ENCODE results near the gene KLHDC1.
"Not testable (repeated sequence)": the region's sequence is repeated elsewhere in the genome, so short reads cannot be mapped to it uniquely, and the experiment has no call there.

Gene KLHDC1

DNA sequence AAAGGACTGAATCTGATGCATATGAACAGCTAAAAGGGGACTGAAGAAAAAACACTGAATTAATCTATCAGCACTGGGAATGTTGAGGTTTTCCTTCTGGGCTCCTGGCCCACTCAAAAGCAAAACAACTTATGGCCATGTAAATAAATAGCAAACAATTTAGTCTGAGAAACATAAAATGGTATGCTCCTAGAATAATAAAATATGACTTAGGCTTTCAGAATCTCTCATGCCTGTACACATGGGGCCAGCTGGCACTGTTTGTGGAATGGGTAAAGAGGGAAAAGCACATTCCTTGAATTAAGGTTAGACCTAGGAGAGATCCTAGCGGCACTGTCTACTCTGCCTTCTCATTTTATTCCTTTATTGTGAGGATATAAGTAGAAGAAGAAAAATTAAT, 81.2 kb downstream of the KLHDC1 start:
- no peak for DNase-seq (ENCODE audit: low read depth)
- H3K4me3 ChIP-seq (ENCODE audit: low read depth, low read length), result no peak overlapping the region
- TF ChIP-seq, protein P1, sequence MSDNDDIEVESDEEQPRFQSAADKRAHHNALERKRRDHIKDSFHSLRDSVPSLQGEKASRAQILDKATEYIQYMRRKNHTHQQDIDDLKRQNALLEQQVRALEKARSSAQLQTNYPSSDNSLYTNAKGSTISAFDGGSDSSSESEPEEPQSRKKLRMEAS (IDR thresholded peaks at IDR 0.05; ENCODE audit: low read depth, low read length), result no peak
- TF ChIP-seq, protein P2, sequence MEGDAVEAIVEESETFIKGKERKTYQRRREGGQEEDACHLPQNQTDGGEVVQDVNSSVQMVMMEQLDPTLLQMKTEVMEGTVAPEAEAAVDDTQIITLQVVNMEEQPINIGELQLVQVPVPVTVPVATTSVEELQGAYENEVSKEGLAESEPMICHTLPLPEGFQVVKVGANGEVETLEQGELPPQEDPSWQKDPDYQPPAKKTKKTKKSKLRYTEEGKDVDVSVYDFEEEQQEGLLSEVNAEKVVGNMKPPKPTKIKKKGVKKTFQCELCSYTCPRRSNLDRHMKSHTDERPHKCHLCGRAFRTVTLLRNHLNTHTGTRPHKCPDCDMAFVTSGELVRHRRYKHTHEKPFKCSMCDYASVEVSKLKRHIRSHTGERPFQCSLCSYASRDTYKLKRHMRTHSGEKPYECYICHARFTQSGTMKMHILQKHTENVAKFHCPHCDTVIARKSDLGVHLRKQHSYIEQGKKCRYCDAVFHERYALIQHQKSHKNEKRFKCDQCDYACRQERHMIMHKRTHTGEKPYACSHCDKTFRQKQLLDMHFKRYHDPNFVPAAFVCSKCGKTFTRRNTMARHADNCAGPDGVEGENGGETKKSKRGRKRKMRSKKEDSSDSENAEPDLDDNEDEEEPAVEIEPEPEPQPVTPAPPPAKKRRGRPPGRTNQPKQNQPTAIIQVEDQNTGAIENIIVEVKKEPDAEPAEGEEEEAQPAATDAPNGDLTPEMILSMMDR (IDR thresholded peaks at IDR 0.05; ENCODE audit: low read depth, low read length), result no peak
- TF ChIP-seq POLR2A (IDR thresholded peaks at IDR 0.05; ENCODE audit: extremely low read depth, insufficient read length) (no peak), MYC (IDR thresholded peaks at IDR 0.05; ENCODE audit: low read depth, low read length) (no peak)

DNA sequence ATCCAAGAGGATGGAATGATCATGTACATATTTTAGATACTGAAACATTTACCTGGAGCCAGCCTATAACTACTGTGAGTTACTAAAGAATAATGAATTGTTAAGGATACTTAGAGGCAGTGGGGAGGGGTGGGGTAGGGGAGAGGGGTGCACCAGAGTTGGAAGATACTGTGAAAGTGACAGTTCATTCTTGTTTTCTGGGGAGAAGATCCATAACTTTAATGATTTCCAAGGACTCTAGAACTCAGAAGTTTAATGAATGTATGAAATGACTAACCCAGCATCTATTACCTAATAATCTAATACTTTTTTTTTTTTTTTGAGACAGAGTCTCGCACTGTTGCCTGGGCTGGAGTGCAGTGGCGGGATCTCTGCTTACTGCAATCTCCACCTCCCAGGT, 85.5 kb downstream of the KLHDC1 start:
- TF ChIP-seq POLR2A (IDR thresholded peaks at IDR 0.05; ENCODE audit: extremely low read depth, insufficient read length), result no peak
- no peak for TF ChIP-seq MYC (IDR thresholded peaks at IDR 0.05; ENCODE audit: low read depth, low read length)
- TF ChIP-seq, protein P2 (IDR thresholded peaks at IDR 0.05; ENCODE audit: low read depth, low read length), result no peak
- TF ChIP-seq, protein P1 (IDR thresholded peaks at IDR 0.05; ENCODE audit: low read depth, low read length), result no peak
- DNase-seq (ENCODE audit: low read depth), result no peak
- H3K4me3 ChIP-seq (ENCODE audit: low read depth, low read length), result no peak overlapping the region

DNA sequence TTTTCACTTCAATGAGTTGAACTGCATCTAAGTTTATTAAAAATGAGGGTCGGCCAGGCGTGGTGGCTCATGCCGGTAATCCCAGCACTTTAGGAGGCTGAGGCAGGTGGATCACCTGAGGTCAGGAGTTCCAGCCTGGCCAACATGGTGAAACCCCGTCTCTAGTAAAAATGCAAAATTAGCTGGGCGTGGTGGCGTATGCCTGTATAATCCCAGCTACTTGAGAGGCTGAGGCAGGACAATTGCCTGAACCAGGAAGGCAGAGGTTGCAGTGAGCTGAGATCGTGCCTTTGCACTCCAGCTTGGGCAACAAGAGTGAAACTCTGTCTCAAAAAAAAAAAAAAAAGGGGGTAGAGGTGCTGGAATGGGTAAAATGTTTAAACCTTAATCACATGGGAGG, 88.1 kb downstream of the KLHDC1 start:
- not testable (repeated sequence) for H3K4me3 ChIP-seq (ENCODE audit: low read depth, low read length); DNase-seq (ENCODE audit: low read depth)

DNA sequence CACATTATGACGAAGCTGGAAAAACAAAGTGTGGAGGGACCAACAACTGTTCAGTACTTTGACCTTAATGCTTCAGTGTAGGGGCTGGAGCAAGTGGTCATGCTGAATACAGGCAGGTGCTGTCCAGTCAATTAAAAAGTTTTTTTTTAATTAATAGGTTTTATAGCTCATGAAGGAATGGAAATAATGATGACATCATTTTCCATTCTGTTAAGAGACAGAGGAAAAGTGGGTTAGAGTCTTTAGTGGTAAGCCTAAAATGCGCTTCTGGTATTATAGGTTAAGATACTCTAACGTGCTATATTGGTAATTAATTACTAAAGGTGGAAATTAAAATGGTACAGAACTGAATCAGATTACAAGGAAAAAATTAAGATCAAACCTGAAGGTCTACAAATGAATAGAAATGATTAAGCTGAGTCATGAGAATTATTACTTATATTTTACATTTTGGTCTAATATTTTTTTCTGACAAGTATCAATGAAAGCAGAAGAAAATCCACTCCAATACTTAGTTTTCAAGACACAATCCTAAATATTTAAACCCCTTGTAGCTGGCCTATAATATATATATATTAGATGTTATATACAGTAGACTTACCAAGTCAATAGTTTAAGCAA, 90.6 kb downstream of the KLHDC1 start:
- H3K4me3 ChIP-seq (ENCODE audit: low read depth, low read length), result no peak overlapping the region
- TF ChIP-seq, protein P1 (IDR thresholded peaks at IDR 0.05; ENCODE audit: low read depth, low read length), result no peak
- no peak for TF ChIP-seq MYC (IDR thresholded peaks at IDR 0.05; ENCODE audit: low read depth, low read length)
- no peak for TF ChIP-seq POLR2A (IDR thresholded peaks at IDR 0.05; ENCODE audit: extremely low read depth, insufficient read length)
- TF ChIP-seq, protein P2 (IDR thresholded peaks at IDR 0.05; ENCODE audit: low read depth, low read length), result no peak
- DNase-seq (ENCODE audit: low read depth), result no peak

DNA sequence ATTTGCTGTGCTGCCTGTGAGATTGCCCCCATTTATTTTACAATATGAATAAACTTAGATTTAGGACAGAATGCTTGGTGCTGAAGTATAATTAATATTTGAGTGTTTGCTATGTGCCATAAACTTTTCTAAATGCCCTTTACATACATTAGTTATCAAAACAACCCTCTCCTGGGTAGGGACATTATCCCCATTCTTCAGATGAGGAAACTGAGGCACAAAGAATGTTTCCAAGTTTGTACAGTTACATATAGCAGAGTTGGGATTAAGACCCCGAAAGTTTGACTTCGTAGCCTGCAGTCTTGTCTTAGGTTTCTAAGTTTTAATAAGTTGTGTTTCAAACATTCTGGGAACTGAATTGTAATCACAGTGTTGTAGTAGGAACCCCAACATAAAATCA, 93.4 kb downstream of the KLHDC1 start:
- no peak overlapping the region for H3K4me3 ChIP-seq (ENCODE audit: low read depth, low read length)
- TF ChIP-seq, protein P2 (IDR thresholded peaks at IDR 0.05; ENCODE audit: low read depth, low read length), result no peak
- TF ChIP-seq, protein P1 (IDR thresholded peaks at IDR 0.05; ENCODE audit: low read depth, low read length), result no peak
- no peak for TF ChIP-seq POLR2A (IDR thresholded peaks at IDR 0.05; ENCODE audit: extremely low read depth, insufficient read length)
- no peak for TF ChIP-seq MYC (IDR thresholded peaks at IDR 0.05; ENCODE audit: low read depth, low read length)
- no peak for DNase-seq (ENCODE audit: low read depth)

DNA sequence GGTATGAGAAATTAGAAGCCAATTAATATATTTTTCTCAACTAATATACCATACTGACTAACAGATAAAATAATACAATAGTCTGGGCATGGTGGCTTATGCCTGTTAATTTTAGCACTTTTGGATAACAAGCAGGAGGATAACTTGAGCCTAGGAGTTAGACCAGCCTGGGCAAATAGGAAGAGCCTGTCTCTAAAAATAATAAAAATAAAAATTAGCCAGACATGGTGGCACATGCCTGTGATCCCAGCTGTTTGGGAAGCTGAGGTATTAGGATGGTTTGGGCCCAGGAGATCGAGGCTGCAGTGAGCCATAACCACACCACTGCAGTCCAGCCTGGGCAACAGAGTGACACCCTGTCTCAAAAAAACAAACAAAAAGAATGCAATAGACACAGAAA, 99.7 kb downstream of the KLHDC1 start:
- DNase-seq (ENCODE audit: low read depth), result no peak
- no peak overlapping the region for H3K4me3 ChIP-seq (ENCODE audit: low read depth, low read length)
- TF ChIP-seq, protein P2 (IDR thresholded peaks at IDR 0.05; ENCODE audit: low read depth, low read length), result no peak
- TF ChIP-seq POLR2A (IDR thresholded peaks at IDR 0.05; ENCODE audit: extremely low read depth, insufficient read length) (no peak), MYC (IDR thresholded peaks at IDR 0.05; ENCODE audit: low read depth, low read length) (no peak)
- TF ChIP-seq, protein P1 (IDR thresholded peaks at IDR 0.05; ENCODE audit: low read depth, low read length), result no peak

Measured in NB4 (cell line).